KG1 (cell line): Measurements from ENCODE around the gene RGS6.

Source experiments
- DNase-seq: peaks from one replicate; lab custom pipeline; 2025; lab: John Stamatoyannopoulos, UW

RGS6 gene

GRCh38 chr14:72525087-72525915, 593.1 kb downstream of the RGS6 start:
- no peak for DNase-seq

GRCh38 chr14:72527591-72527990, 595.4 kb downstream of the RGS6 start:
- DNase-seq: no peak

GRCh38 chr14:72528059-72528862, 596.0 kb downstream of the RGS6 start:
- no peak for DNase-seq

- no peak for DNase-seq
Measured at GRCh38 chr14:72528863-72529175, 596.6 kb downstream of the RGS6 start.

GRCh38 chr14:72532686-72533454, 600.6 kb downstream of the RGS6 start:
- DNase-seq: no peak

- DNase-seq: peak; percentile 30
Measured at GRCh38 chr14:72535485-72535884, 603.3 kb downstream of the RGS6 start.

- no peak for DNase-seq
Measured at GRCh38 chr14:72538387-72538786, 606.2 kb downstream of the RGS6 start.

GRCh38 chr14:72539661-72540315, 607.6 kb downstream of the RGS6 start:
- no peak for DNase-seq

GRCh38 chr14:72540836-72541235, 608.6 kb downstream of the RGS6 start:
- DNase-seq: no peak

- no peak for DNase-seq
Measured at GRCh38 chr14:72541546-72541945, 609.3 kb downstream of the RGS6 start.

GRCh38 chr14:72543341-72543740, 611.1 kb downstream of the RGS6 start:
- no peak for DNase-seq

GRCh38 chr14:72544615-72545387, 612.6 kb downstream of the RGS6 start:
- no peak for DNase-seq

- DNase-seq: no peak
Measured at GRCh38 chr14:72545411-72546311, 613.4 kb downstream of the RGS6 start.

- DNase-seq: no peak
Measured at GRCh38 chr14:72546344-72547016, 614.3 kb downstream of the RGS6 start.

- DNase-seq: no peak
Measured at GRCh38 chr14:72547999-72548398, 615.8 kb downstream of the RGS6 start.

GRCh38 chr14:72549026-72549425, 616.8 kb downstream of the RGS6 start:
- no peak for DNase-seq

GRCh38 chr14:72549854-72550253, 617.6 kb downstream of the RGS6 start:
- no peak for DNase-seq

GRCh38 chr14:72550513-72550912, 618.3 kb downstream of the RGS6 start:
- DNase-seq: no peak

- DNase-seq: no peak
Measured at GRCh38 chr14:72552236-72552635, 620.0 kb downstream of the RGS6 start.

GRCh38 chr14:72553161-72553560, 620.9 kb downstream of the RGS6 start:
- DNase-seq: no peak
